Activated T-cell treated with anti-CD3 and anti-CD28 coated beads, Interleukin-2, amount 50 U/mL, for 72 hours (primary cell): Measurements from ENCODE around the gene PET100. TPM values are rescaled to one million over a fixed set of nuclear protein-coding genes. Genes with fewer than 3 reads are reported as not detected.

ENCODE experiments used
- ATAC-seq, 2 donors: fragments of 150-1000 bp; cut with Tn5 transposase; replicated peaks in 1 of 2; 2 replicates each; pipeline ENCODE4 v1.10.0; 2021; ENCODE audit warnings: moderate library complexity in 2 of 2, mild to moderate bottlenecking in 1 of 2
- DNase-seq, 2 donors: peaks; one replicate each; pipeline ENCODE4 v3.0.0; 2021 to 2022; ENCODE audit warnings: mixed read lengths in 1 of 2
- H3K27ac Mint-ChIP-seq: one replicate; pipeline ENCODE4 v1.8.0; 2022; ENCODE audit warnings: mild to moderate bottlenecking, moderate library complexity, mixed read lengths
- H3K27me3 Mint-ChIP-seq: one replicate; pipeline ENCODE4 v1.8.0; 2022; ENCODE audit warnings: low read depth, mixed read lengths
- H3K36me3 Mint-ChIP-seq, 2 donors: one replicate each; pipeline ENCODE4 v1.8.0; 2022; ENCODE audit warnings: mixed read lengths in 2 of 2, mild to moderate bottlenecking in 1 of 2; ENCODE audit not compliant: insufficient read depth in 2 of 2
- H3K4me1 Mint-ChIP-seq: one replicate; pipeline ENCODE4 v1.8.0; 2022; ENCODE audit warnings: low read depth, mixed read lengths
- H3K4me3 Mint-ChIP-seq, 2 donors: one replicate each; pipeline ENCODE4 v1.8.0; 2022; ENCODE audit warnings: mild to moderate bottlenecking in 2 of 2, mixed read lengths in 2 of 2, moderate library complexity in 2 of 2
- H3K9me3 Mint-ChIP-seq, 2 donors: one replicate each; pipeline ENCODE4 v1.8.0; 2022; ENCODE audit warnings: mixed read lengths in 2 of 2
- total RNA-seq, 2 donors: library from RNA; stranded (reverse); gene quantifications; one replicate each; pipeline ENCODE4 v1.2.3, GENCODE V29; 2022

PET100 gene
- total RNA-seq, 2 donors from 2014 or later, result 65.5 to 74.0 TPM

DNA sequence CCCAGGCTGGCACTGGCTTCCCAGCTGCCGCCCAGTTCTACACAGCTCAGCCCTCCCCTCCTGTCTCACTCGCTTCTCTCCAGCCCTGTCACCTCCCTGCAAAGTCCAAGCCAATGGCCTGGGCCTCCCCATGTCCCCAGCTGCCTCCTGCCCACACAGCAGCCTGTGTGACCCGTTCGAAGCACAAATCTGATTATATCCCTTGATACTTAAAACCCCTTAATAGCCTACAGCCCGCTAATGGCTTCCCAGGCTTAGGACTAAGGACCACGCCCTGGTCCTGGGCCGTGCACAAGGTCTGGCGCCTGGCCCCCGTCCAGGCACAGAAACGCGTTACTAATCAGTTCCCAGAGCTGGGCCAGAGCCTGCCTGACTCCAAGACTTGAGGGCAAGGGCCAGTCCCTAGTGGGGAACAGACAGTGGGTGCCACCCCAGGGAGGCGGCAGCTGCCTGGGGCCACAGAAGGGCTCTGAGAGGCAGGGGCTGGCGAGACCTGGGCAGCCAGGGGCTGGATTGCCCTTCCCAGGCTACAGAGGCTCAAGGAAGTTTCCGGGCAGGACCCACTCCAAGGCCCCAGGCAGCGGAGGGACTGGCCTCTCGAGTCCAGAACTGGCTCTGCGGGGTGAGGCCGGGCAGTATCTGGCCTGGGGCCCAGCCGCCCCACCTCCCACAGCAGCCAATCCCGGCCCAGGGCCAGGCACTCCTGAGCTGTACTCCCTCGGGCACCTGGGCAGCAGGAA, 10.7 kb upstream of the PET100 start:
- Mint-ChIP-seq H3K27me3 (no peaks in the 10 kb centered on the region), H3K27ac (no peak overlapping the region), H3K4me1 (no peaks in the 10 kb centered on the region), H3K4me3 (no peak overlapping the region), H3K36me3 (peaks cover 2 to 4% of the 10 kb centered on the region in 2 donors), H3K9me3 (no peaks in the 10 kb centered on the region)
- DNase-seq, result no peak
- no peak for ATAC-seq

DNA sequence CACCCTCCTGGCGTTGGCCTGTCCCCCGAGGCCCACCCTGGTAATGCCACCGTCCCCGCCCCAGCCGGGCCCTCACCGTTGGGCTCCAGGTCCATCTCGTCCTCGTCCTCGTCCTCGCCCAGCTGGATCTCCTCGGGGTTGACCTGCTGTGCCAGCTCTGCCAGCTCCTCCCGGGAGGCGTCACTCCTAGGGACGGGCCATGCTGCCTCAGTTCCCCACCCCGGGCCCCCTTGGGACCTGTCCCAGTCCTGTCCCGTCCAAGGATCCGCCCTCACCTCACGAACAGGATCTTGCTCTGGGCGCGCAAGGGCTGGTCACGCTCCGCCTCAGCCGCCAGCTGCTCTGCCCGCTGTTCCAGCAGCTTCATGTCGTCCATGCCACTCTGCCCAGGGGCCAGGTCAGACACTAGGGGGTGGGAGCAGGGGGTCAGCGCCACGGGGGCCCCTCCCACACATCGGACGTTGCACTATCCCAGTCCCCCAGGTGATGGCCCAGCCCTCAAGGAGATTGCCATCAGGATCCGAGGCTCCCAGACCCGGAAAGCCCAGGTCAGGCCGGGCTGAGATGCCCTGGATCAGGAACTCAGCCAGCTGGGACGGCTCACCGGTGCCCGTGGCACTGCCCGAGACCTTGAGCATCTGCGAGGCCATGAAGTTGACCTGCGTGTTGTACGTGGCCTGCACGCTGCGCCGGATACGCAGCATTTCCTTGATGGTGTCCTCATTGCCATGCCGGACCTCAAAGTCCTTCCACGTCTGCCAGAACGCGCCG, 9.7 kb upstream of the PET100 start:
- no peaks in the 10 kb centered on the region for H3K9me3 Mint-ChIP-seq
- H3K27ac Mint-ChIP-seq, result no peak overlapping the region
- ATAC-seq, result no peak

DNA sequence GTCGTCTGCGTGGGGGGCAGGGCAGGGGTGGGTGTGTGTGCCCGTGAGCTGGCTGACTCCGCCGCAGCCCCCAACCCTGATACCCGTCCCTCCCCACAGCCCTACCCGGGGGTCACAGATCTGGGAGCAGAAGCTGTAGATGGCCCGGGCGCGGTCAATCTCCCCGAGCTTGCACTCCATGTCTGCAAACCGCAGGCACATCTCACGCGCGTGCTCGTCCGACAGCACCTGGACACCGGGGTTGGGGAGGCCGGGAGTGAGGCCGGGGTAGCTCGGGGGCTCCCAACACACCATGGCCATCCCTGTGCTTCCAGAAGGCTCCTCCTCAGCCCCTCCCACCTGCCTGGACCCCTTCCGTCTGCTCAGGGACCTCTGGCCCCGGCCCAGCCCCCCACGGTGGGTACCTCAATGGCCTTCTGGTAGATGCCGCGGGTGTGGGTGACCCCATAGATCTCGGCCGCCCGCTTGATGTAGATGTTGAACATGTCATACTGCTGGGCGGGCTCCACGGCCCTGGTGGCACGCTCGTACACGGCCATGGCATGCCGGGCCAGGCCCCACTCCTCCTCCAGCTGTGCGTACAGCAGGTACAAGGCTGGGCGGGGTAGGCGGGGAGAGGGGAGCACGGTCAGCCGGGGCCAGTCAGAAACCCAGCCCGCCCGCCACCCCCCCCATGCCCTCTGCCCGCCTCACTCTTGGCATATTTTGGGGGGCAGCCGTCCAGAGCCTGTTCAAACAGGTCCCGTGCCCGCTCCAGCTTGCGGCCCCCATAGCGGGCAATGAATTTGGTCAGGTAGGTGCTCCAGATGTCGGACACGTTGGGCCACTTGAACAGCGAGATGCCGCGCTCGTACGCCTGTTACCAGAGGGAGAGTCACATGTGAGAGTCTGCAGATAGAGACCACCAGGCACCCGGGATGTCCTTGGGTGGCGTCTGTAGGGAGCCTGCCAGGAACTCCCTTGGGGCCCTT, 8.9 kb upstream of the PET100 start:
- Mint-ChIP-seq H3K27ac (no peak overlapping the region), H3K36me3 (peaks cover 2 to 4% of the 10 kb centered on the region in 2 donors), H3K27me3 (no peaks in the 10 kb centered on the region), H3K4me3 (no peak overlapping the region), H3K4me1 (no peaks in the 10 kb centered on the region), H3K9me3 (no peaks in the 10 kb centered on the region)
- ATAC-seq, result no peak
- no peak for DNase-seq

More for the DNA sequence above, 9.7 kb upstream of the PET100 start:
- Mint-ChIP-seq H3K36me3 (peaks cover 2 to 4% of the 10 kb centered on the region in 2 donors), H3K27me3 (no peaks in the 10 kb centered on the region), H3K4me1 (no peaks in the 10 kb centered on the region), H3K4me3 (no peak overlapping the region)
- DNase-seq, result no peak

DNA sequence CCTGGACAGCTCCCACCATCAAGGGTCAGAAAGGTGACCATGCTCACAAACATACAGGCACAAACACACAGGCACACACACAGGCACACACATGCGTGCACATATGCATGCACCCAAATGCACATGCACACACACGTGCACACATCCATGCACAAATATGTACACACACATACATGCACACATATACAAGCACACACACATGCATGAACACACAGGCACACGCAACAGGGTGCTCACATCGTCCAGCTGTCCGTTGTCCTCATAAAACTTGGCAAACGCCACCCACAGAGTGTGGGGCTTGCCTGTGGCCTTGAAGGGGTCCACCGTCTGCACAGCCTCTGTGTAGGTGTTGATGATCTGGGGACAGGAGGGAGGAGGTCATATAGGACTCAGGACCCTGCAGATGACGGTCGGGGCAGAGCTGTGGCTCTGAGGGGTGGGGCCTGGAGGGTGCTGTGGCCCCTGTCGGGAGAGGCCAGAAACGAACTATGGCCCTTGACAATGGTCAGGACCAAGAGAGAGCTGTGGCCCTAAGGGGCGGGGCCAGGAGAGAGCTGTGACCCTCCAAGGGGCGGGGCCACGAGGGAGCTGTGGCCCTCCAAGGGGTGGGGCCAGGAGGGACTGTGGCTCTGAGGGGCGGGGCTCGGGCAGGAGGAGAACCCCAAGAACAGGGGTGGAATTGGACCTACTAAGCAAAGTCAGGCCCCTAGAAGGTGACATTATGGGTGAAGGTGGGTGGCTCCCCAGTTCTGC, 6.5 kb upstream of the PET100 start:
- Mint-ChIP-seq H3K4me1 (peaks cover 11% of the 10 kb centered on the region), H3K9me3 (no peaks in the 10 kb centered on the region), H3K4me3 (no peak overlapping the region), H3K36me3 (peaks cover 2 to 4% of the 10 kb centered on the region in 2 donors), H3K27me3 (no peaks in the 10 kb centered on the region), H3K27ac (no peak overlapping the region)
- ATAC-seq (peak; percentile 12 to 26), DNase-seq (peak in 1 of 2 donors; percentile 26)

DNA sequence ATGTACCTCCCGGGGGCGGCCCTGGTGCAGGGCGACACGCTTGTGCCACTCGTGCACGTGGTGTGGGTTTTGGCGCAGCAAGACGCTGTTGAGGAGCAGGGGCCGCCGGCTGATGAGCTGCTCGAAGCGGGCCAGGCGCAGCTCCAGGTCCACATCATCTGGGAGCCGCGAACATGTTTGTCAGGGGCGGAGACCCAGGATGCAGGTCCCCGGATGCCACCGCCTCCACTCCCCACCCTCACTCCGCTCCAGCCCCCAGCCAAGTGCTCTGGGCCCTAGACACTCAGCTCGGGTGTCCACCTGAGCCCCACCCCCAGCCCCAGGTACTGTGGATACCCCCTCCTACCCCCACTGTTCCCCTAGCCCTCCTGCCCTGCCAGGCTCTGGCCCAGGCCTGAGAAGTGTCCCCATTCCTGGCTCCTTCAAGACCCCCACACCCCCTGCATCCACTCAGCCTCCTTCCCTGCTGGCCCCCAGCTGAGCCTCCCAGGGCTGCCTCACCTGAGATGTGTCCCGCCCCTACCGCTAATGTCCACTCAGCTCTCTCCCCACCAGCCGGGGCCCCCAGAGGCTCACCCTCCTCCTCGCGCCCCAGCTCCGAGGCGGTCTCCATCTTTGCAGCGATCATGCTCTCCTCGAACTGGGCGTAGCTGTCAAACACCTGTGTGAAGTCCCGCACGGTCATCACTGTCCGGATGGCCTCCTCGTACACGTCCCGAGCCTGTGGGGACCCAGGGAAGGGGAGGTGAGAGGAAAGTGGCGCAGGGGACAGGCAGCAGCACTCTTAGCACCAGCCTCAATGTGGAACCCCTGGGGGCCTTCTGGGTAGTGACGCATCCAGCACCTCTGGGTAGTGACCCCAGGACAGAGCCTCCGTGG, 5.6 kb upstream of the PET100 start:
- peaks cover 0 to 2% of the 10 kb centered on the region in 2 donors for H3K36me3 Mint-ChIP-seq
- ATAC-seq, result no peak
- peaks cover 20% of the 10 kb centered on the region for H3K4me1 Mint-ChIP-seq
- no peak overlapping the region for H3K27ac Mint-ChIP-seq
- H3K4me3 Mint-ChIP-seq, result no peak overlapping the region
- no peak for DNase-seq
- H3K27me3 Mint-ChIP-seq, result no peaks in the 10 kb centered on the region
- no peaks in the 10 kb centered on the region for H3K9me3 Mint-ChIP-seq

DNA sequence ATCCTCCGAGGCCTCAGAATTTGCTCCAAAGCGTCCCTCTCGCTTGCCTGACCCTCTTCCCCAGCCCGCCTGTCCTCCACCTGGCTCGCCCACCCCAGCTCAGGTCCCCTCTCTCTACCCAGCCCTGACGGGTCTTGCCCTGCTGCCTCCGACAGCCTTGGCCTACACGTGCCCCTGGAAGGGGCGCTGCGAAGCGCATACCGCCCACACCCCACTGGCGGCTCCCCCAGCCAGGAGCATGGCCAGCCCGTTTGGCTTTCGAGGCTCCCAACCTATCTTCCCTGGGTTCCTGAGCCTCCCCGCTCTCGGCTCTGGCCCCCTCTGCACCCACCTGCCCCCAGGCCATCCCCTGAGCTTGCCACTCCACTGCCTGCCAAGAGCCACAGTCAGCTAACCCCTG, 4.8 kb upstream of the PET100 start:
- Mint-ChIP-seq H3K4me1 (peaks cover 28% of the 10 kb centered on the region), H3K27me3 (no peaks in the 10 kb centered on the region), H3K27ac (no peak overlapping the region), H3K4me3 (no peak overlapping the region), H3K9me3 (no peaks in the 10 kb centered on the region), H3K36me3 (peaks cover 6% of the 10 kb centered on the region in 2 donors)
- DNase-seq (no peak), ATAC-seq (no peak)

DNA sequence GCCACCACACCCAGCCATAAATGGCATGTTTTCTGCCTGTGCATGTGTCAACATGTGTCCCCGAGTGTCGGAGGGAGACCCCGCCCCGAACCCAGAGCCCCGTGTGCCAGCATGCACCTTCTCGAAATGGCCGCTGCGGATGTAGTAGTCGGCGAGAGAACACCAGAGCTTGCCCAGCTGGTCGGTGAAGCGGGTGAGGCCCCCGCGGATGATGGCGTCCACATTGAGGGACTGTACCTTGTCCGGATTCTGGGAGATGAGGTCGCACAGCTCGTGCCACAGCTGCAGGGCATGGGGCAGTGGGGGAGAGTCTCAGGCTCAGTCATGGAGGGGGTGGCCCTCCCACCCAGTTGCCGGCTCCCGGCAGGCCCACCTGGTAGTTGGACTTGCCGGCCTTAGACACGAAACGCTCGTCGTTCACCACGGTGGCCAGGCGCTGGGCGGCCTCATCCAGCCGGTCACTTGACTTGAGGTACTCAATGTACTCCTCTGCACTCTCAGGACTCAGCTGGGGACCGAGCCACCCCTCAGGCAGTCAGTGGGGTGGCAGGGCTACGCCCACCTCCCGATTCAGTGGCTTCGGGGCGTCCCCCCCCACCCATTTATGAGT, 3.7 kb upstream of the PET100 start:
- Mint-ChIP-seq H3K4me3 (no peak overlapping the region), H3K36me3 (peaks cover 6% of the 10 kb centered on the region in 2 donors), H3K27ac (no peak overlapping the region), H3K4me1 (peaks cover 39% of the 10 kb centered on the region), H3K27me3 (no peaks in the 10 kb centered on the region), H3K9me3 (no peaks in the 10 kb centered on the region)
- DNase-seq (no peak), ATAC-seq (no peak)

DNA sequence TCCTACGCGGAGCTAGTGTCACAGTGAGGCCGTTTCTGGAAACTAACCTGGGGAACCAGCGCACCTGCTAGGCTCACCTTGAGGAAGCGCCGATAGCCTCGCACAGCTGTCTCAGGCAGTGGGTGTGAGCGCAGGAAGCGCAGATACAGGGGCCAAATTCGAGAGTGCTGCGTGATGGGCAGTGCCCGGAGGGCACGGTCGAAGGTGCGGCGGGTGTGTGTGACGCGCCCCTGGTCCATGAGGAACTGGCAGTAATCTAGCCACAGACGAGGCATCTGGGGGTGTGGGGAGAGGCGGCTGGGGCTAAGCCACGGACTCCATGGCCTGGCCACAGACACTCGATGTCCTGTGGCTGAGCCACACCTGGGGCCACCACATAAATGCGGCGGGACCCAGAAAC, 2.4 kb upstream of the PET100 start:
- Mint-ChIP-seq H3K36me3 (peaks cover 6% of the 10 kb centered on the region in 2 donors), H3K9me3 (no peaks in the 10 kb centered on the region), H3K27me3 (no peaks in the 10 kb centered on the region), H3K4me3 (no peak overlapping the region), H3K27ac (no peak overlapping the region), H3K4me1 (peaks cover 45% of the 10 kb centered on the region)
- DNase-seq (no peak), ATAC-seq (no peak)

DNA sequence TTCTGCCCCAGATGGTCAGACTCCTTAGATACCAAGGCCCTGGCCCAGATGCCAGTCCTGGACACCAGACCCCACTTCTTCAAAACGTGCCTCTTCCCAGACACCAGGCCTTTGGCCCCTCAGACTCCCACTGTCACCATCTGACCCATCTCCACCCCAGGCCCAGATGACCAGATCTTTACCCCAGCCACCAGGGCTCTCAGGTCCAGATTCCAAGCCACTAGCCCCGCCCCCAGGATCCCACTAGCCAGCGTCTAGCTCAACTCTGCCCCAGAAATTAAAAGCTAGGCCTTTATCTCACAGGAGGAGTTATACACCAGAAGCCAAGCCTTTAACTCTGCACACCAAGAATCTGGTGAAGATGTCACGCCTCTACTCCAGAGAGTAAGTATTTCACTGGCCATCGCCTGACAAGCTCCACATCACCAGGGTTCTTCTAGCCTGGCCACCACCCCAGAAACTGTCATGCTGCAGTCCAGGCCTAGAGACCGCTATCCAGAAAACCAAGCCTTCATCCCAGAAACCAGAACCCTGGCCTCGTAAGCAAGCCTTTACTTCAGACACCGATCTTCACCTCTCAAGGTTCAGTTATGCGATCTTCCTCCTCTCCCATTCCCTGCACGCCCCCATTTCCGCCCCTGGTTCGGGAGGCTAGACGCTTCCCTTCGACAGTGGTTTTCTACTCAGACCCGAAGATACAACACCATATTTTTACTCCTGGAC, 843 bp upstream of the PET100 start:
- H3K27ac Mint-ChIP-seq, result peak overlapping the region; percentile 99
- peaks cover 4 to 6% of the 10 kb centered on the region in 2 donors for H3K36me3 Mint-ChIP-seq
- H3K9me3 Mint-ChIP-seq, result no peaks in the 10 kb centered on the region
- H3K4me3 Mint-ChIP-seq, result peak overlapping the region; percentile 97 to 98
- ATAC-seq, result no peak
- DNase-seq, result no peak
- no peaks in the 10 kb centered on the region for H3K27me3 Mint-ChIP-seq
- H3K4me1 Mint-ChIP-seq, result peaks cover 45% of the 10 kb centered on the region

DNA sequence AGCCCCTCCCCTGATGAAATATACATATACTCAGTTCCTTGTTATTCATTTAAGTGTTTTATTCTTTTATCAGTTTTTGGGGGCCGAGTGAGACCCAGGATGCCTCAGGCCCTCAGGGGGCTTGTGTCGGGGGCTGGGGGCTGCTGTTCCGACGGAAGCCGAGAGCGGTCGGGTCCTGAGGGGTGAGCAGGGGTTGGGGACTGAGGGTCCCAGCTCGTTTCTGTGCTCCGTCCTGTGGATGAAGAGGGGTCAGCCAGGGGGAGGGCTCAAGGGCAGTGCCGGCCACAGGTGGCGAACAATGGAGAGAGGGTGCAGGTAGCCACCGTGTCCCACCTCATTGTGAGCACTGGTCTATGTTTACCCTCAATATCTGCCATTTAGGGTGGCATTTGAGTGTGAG, 2.0 kb downstream of the PET100 start:
- Mint-ChIP-seq H3K27ac (no peak overlapping the region), H3K4me1 (peaks cover 51% of the 10 kb centered on the region), H3K36me3 (peaks cover 4 to 6% of the 10 kb centered on the region in 2 donors), H3K27me3 (no peaks in the 10 kb centered on the region), H3K4me3 (no peak overlapping the region), H3K9me3 (no peaks in the 10 kb centered on the region)
- DNase-seq (no peak), ATAC-seq (no peak)
